Vagina (tissue), 2 donors: Measurements from ENCODE around the gene SELENOO.

ENCODE experiments used
- CTCF ChIP-seq, 3 experiments: fragments of 450-650 bp in 2 of 3; fragments of 200-600 bp in 1 of 3; sonication (generic) in 1 of 3; IDR thresholded peaks; one replicate each; pipeline ENCODE4 v1.5.1; 2017 to 2019; ENCODE audit warnings: antibody characterized with exemption in 3 of 3, mild to moderate bottlenecking in 2 of 3, moderate library complexity in 2 of 3
- POLR2A ChIP-seq, 2 donors: fragments of 450-650 bp; IDR thresholded peaks; one replicate each; pipeline ENCODE4 v1.6.1; 2017; ENCODE audit warnings: antibody characterized with exemption in 2 of 2, mild to moderate bottlenecking in 2 of 2, moderate library complexity in 2 of 2

DNA sequence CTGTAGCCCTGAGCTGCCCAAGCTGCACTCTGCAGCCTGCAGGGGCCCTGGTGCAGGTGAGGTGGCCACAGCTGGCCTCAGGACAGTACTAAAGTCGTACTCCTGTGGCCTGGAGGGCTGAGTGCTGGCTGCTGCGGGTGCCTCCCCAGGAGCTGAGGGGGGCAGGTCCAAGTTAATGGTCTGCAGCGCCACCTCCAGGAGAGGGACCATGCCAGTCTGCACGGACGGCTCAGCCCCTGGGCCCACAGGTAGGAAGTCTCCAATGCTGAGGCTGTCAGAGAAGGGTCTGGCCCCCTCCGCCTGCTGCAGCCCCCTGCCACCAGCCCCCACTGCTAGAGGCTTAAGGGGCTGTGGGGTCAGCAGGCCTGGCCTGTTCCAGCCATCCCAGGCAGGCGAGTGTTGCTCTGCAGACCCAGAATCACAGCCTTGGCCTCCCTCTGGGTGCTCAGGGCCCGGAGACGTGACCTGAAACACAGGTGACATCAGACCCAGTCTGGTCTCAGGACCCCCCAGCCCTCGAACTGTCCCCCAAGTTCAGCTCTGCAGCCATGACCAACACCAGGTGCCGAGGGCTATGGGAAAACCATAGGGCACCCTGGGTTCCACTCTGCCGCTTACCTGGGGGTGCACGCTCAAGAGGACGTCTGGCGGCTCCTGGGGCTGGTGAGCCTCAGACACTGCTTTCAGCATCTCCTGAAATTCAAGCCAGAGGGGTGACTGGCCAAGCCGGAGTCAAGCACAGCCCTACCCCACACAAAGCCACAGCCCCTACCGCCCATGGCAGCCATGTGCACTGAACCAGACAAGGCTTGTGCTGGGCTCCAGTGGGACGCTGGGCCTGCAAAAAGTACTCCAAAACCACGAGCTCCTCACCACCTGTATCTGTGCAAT is 20.8 kb downstream of the SELENOO start:
- no peak for TF ChIP-seq CTCF (IDR thresholded peaks at IDR 0.05)
- no peak for TF ChIP-seq POLR2A (IDR thresholded peaks at IDR 0.05)
